ENCODE measurements around the gene SVBP.

GRCh38 chr1:42784946-42785693 lies 32.1 kb downstream of the SVBP start, which contains the start of gene TMEM269:
- no peak for TF ChIP-seq ELK1 (IDR thresholded peaks at IDR 0.05; ENCODE audit: low read depth, low read length)
- TF ChIP-seq JUNB (IDR thresholded peaks at IDR 0.05), result no peak
- no peak for TF ChIP-seq E2F6 (IDR thresholded peaks at IDR 0.05; ENCODE audit: borderline replicate concordance, low read depth)
- no peak for TF ChIP-seq EHF (CRISPR knock-in tag; IDR thresholded peaks at IDR 0.05)
- TF ChIP-seq ZNF302 (CRISPR knock-in tag; IDR thresholded peaks at IDR 0.05), result no peak

All from A549 (cell line).